AG04450 (cell line): ENCODE measurements around the gene DGUOK. TPM values are rescaled to one million over a fixed set of nuclear protein-coding genes. Genes with fewer than 3 reads are reported as not detected.

Experiments used
- CTCF ChIA-PET: fragments of 300-600, 350-600 bp; formaldehyde crosslinking; extraction: SDS; loops from one replicate; lab custom pipeline; 2022; ENCODE audit warnings: antibody characterized with exemption, inconsistent platforms; lab: Charles Lee
- POLR2A ChIA-PET: fragments of 350-600 bp; formaldehyde crosslinking; extraction: SDS; loops from one replicate; lab custom pipeline; 2021; ENCODE audit warnings: antibody characterized with exemption, inconsistent platforms; lab: Yijun Ruan, JAX
- DNase-seq: peaks from one replicate; pipeline ENCODE4 v3.0.0-alpha.2; 2011; ENCODE audit warnings: low read depth, low spot score
- H3K27ac ChIP-seq: one replicate; pipeline ENCODE4 v1.5.1; 2012; ENCODE audit warnings: low read depth, low read length, control low read depth
- H3K27me3 ChIP-seq: one replicate; pipeline ENCODE4 v1.6.0; 2012; ENCODE audit warnings: low read length; ENCODE audit not compliant: control insufficient read depth, insufficient read depth
- H3K4me3 ChIP-seq: 2 replicates; pipeline ENCODE4 v1.5.1; 2011; ENCODE audit warnings: mild to moderate bottlenecking, low read depth, low read length, control low read depth
- H3K9me3 ChIP-seq: 2 replicates; pipeline ENCODE4 v1.5.1; 2012; ENCODE audit warnings: low read length; ENCODE audit not compliant: control insufficient read depth, insufficient read depth
- CTCF ChIP-seq: IDR thresholded peaks from 2 replicates; pipeline ENCODE4 v1.5.1; 2011; ENCODE audit warnings: low read depth, low read length, control low read depth, inconsistent platforms
- polyA plus RNA-seq: library from polyadenylated mRNA; depleted of rRNA; stranded (reverse); fragments of >200 nt; gene quantifications from 2 replicates; pipeline ENCODE4 v1.2.3, GENCODE V29; 2011

The DGUOK gene
- polyA plus RNA-seq, 1 experiment, result 101 TPM

GRCh38 chr2:73888388-73888787 lies 38.3 kb upstream of the DGUOK start:
- DNase-seq, result no peak
- Histone ChIP-seq H3K27ac (no peak overlapping the region), H3K27me3 (no peaks in the 10 kb centered on the region), H3K4me3 (no peak overlapping the region), H3K9me3 (no peaks in the 10 kb centered on the region)
- POLR2A ChIA-PET, result no interaction called here
- TF ChIP-seq CTCF, result no peak
- CTCF ChIA-PET, result no interaction called here

GRCh38 chr2:73889206-73889605 lies 37.5 kb upstream of the DGUOK start:
- no peaks in the 10 kb centered on the region for H3K27me3 ChIP-seq
- no peak overlapping the region for H3K27ac ChIP-seq
- H3K4me3 ChIP-seq, result no peak overlapping the region
- POLR2A ChIA-PET, result no interaction called here
- CTCF ChIA-PET, result no interaction called here
- no peak for DNase-seq
- TF ChIP-seq CTCF, result no peak
- no peaks in the 10 kb centered on the region for H3K9me3 ChIP-seq

GRCh38 chr2:73890301-73891092 lies 36.2 kb upstream of the DGUOK start:
- ChIA-PET POLR2A (no interaction called here), CTCF (interaction anchor here (2.8 kb wide), 1 partner anchor 64 kb away, joined by 13 read pairs; no protein-coding TSS in a partner anchor)
- H3K4me3 ChIP-seq, result no peak overlapping the region
- peak overlapping the region; percentile 11 for H3K27ac ChIP-seq
- no peaks in the 10 kb centered on the region for H3K9me3 ChIP-seq
- no peak for TF ChIP-seq CTCF
- DNase-seq, result no peak
- no peaks in the 10 kb centered on the region for H3K27me3 ChIP-seq

- no peak for TF ChIP-seq CTCF
- Histone ChIP-seq H3K27ac (no peak overlapping the region), H3K9me3 (no peaks in the 10 kb centered on the region), H3K4me3 (no peak overlapping the region), H3K27me3 (no peaks in the 10 kb centered on the region)
- ChIA-PET POLR2A (interaction anchor here (1.3 kb wide), 1 partner anchor 287 kb away, joined by 4 read pairs; the partner anchor contains the start of gene MOB1A), CTCF (interaction anchor here (2.8 kb wide), 1 partner anchor 65 kb away, joined by 13 read pairs; no protein-coding TSS in a partner anchor)
- no peak for DNase-seq
These were observed 35.3 kb upstream of the DGUOK start for GRCh38 chr2:73891276-73891901.
